Measurements from ENCODE around the gene ATE1. TPM values are rescaled to one million over a fixed set of nuclear protein-coding genes. Genes with fewer than 3 reads are reported as not detected.
A peak's percentile ranks its signal among the peaks of the same experiment; 100 is the strongest.
"Not testable (repeated sequence)": the region's sequence is repeated elsewhere in the genome, so short reads cannot be mapped to it uniquely, and the experiment has no call there.

ATE1 gene
- total RNA-seq, result 34.6 TPM
- long read RNA-seq, full-length matches to known transcripts, result 43 of 51 reads
- long read RNA-seq, partial matches to known transcripts, result 2 of 51 reads
- long read RNA-seq, other reads (novel, unspliced or antisense), result 6 of 51 reads

- peak; percentile 98 for ATAC-seq (ENCODE audit: poor library complexity)
- peak; percentile 95 for DNase-seq
- intact Hi-C loops (cut with DNase I), result no loop called here
Observed at GRCh38 chr10:121927841-121928527, at the start of gene ATE1. Gene ATE1, minus strand, starts transcription at chr10:121928031. Its CDS starts 82 bp downstream, at chr10:121927949.

GRCh38 chr10:121976607-121977006, 48.8 kb upstream of the ATE1 start:
- intact Hi-C loops (cut with DNase I), result loop anchor here (10.0 kb wide), 1 partner anchor 78 kb away; no protein-coding TSS in a partner anchor
- ATAC-seq (ENCODE audit: poor library complexity) (no peak), DNase-seq (no peak)

DNA sequence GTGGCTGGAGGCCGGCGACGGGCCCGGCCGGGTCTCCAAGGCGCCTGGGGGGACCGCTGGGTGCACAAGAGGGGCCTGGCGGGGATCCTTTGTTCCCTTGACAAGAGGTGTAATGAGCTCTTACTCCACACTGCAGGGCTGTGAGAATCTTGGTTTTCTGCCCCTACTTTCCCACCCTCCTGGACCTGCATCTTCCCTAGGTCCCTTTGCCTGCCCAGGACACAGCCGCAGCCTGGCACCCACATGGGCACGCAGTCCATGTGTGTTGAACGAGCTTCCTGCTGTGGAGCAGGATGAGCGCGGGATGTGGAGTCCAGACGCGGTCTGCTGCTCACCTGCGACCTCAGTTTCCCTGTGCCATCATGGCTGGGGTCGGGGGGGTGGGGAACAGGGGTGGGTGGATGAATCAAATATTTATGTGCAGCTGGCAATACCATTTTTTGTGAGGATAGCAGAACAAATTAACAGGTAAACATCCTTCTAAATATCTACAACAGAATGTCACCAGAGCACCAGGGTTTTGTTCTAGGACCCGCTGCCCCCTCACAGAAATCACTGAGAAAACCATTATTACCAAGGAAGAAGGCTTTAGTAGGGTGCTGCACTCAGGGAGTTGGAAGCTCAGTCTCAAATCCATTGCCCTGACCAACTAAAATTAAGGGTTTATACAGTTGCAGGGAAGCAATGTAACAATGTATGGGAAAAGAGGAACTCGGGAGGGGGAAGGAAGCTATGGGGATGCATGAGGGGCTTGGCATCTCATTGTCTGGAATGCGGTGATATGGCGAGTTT, 47.7 kb upstream of the ATE1 start:
- peak; percentile 18 for ATAC-seq (ENCODE audit: poor library complexity)
- intact Hi-C loops (cut with DNase I), result loop anchor here (10.0 kb wide), 1 partner anchor 79 kb away; no protein-coding TSS in a partner anchor
- DNase-seq, result no peak

- peak; percentile 96 for ATAC-seq (ENCODE audit: poor library complexity)
- peak; percentile 86 for DNase-seq
- intact Hi-C loops (cut with DNase I), result loop anchor here (10.0 kb wide), 1 partner anchor 80 kb away; no protein-coding TSS in a partner anchor
Observed at GRCh38 chr10:121974535-121975294, 46.9 kb upstream of the ATE1 start, which contains the start of gene NSMCE4A. Gene NSMCE4A, minus strand, starts transcription at chr10:121975217. Its CDS starts 52 bp downstream, at chr10:121975165.

- ATAC-seq (ENCODE audit: poor library complexity) (no peak), DNase-seq (no peak)
- intact Hi-C loops (cut with DNase I), result loop anchor here (10.0 kb wide), 1 partner anchor 81 kb away; no protein-coding TSS in a partner anchor
Observed at GRCh38 chr10:121974019-121974534, 46.2 kb upstream of the ATE1 start.

DNA sequence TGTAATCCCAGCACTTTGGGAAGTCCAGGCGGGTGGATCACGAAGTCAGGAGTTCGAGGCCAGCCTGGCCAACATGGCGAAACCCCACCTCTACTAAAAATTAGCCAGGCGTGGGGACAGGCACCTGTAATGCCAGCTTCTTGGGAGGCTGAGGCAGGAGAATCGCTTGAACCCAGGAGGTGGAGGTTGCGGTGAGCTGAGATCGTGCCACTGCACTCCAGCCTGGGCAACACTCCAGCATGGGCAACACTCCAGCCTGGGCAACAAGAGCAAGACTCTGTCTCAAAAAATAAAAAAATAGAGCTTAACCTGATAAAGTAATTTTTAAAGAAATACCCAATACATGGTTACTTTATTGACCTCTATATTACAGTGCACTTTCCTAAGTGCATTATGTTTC, 41.3 kb upstream of the ATE1 start:
- DNase-seq, result peak; percentile 55
- ATAC-seq (ENCODE audit: poor library complexity); intact Hi-C loops (cut with DNase I): not testable (repeated sequence)

- intact Hi-C loops (cut with DNase I), result no loop called here
- ATAC-seq (ENCODE audit: poor library complexity) (no peak), DNase-seq (no peak)
Observed at GRCh38 chr10:121965996-121966395, 38.2 kb upstream of the ATE1 start.

- no peak for DNase-seq
- intact Hi-C loops (cut with DNase I), result no loop called here
- no peak for ATAC-seq (ENCODE audit: poor library complexity)
Observed at GRCh38 chr10:121961456-121961855, 33.6 kb upstream of the ATE1 start.

- no peak for DNase-seq
- intact Hi-C loops (cut with DNase I), result no loop called here
- no peak for ATAC-seq (ENCODE audit: poor library complexity)
Observed at GRCh38 chr10:121959671-121960070, 31.8 kb upstream of the ATE1 start.

DNA sequence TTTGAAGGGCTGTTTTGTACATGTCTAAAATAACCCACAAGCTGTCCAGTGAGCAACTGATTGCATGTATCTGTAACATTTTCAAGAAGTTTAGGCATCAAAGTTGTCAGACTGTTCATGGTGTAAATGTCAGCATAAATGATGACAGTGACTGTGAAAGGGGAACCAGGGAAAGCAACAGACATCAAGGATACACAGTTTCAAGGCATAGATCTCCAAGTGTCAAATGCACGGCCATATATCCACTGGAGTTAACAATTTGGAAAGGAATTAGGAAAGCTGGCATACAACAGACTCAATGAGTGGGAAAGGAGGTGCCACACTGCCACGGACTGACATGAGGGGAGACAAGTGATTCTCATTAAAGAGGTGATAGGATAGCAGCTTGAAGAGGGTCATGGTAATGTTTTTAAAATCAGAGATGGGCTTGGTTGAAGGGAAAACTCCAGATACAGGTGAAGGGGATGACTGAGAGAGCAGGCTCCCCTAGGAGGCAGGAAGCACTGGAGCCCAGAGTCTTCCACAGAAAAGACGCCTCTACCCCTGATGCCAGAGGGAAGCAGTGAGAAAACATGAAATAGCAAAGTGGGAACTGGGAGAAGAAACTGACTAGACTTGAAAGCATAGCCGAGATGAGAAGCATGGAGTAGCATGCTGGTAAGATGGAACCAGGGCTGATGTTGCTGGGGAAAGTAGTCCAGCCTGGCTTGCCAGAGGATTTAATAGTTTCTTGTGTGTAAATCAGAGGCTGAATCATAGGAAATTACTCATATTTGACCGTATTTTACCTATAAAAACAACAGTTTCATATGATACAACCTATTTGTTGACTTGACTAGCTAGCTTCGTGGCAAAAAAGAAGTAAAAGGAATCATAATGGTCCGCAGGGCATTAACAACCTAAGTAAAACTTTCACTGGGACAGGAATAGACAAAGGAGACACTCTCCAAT, 28.6 kb upstream of the ATE1 start:
- ATAC-seq (ENCODE audit: poor library complexity) (no peak), DNase-seq (no peak)
- intact Hi-C loops (cut with DNase I), result no loop called here

GRCh38 chr10:121952226-121952625, 24.4 kb upstream of the ATE1 start:
- ATAC-seq (ENCODE audit: poor library complexity) (no peak), DNase-seq (no peak)
- intact Hi-C loops (cut with DNase I), result no loop called here

GRCh38 chr10:121949451-121949850, 21.6 kb upstream of the ATE1 start:
- no peak for DNase-seq

DNA sequence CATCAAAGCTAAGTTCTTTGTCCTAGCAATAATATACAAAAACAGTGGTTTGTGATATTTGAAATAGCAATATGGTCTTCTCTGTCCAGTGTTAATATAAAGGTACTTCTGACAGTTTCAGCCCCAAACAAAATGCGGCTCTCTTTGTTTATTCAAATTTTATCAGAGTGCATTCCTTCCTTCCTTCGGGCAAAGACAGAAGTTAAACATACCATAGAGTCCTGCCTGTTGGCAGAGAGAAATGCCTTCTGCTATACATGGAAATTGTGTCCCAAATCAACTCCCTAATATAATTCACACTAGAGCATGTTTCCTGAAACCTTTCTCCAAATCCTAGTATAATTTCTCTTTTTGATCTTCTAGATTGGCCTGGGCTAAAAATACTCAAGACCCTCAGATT, 21.2 kb upstream of the ATE1 start:
- ATAC-seq (ENCODE audit: poor library complexity), result no peak
- intact Hi-C loops (cut with DNase I), result no loop called here
- no peak for DNase-seq

More at GRCh38 chr10:121949451-121949850, 21.6 kb upstream of the ATE1 start:
- ATAC-seq (ENCODE audit: poor library complexity), result no peak
- intact Hi-C loops (cut with DNase I), result no loop called here

- no peak for ATAC-seq (ENCODE audit: poor library complexity)
- DNase-seq, result no peak
- intact Hi-C loops (cut with DNase I), result no loop called here
Observed at GRCh38 chr10:121947343-121948330, 19.8 kb upstream of the ATE1 start.

- intact Hi-C loops (cut with DNase I), result no loop called here
- DNase-seq, result no peak
- peak; percentile 69 for ATAC-seq (ENCODE audit: poor library complexity)
Observed at GRCh38 chr10:121942749-121943416, 15.1 kb upstream of the ATE1 start.

GRCh38 chr10:121941532-121941931, 13.7 kb upstream of the ATE1 start:
- ATAC-seq (ENCODE audit: poor library complexity) (no peak), DNase-seq (no peak)
- intact Hi-C loops (cut with DNase I), result no loop called here
